NCI-H1092 treated with DMSO at 0.1 percent for 48 hours (cell line): ENCODE data around the gene SPON1.

Experiments
- DNase-seq: peaks from one replicate; lab custom pipeline; 2025; lab: John Stamatoyannopoulos, UW

SPON1 gene

DNA sequence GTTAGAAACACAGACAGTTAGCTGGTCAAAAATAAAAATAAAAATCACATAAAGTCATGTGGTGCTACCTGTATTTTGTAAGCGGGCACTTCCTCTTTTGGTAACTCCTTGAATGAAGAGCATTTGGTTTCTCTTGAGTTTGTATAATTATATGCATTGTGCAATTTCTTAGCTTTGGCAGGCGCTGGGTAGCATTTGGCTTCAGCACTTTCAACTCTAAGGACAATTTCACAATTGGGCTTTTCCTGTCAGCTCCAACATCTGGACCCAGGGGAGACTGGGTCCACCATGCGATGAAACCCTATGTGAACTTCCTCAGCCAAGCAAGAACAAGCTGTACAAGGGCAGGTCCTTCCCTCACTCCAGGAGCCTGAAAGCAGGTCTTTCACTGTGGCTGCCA, 227.4 kb downstream of the SPON1 start:
- no peak for DNase-seq

DNA sequence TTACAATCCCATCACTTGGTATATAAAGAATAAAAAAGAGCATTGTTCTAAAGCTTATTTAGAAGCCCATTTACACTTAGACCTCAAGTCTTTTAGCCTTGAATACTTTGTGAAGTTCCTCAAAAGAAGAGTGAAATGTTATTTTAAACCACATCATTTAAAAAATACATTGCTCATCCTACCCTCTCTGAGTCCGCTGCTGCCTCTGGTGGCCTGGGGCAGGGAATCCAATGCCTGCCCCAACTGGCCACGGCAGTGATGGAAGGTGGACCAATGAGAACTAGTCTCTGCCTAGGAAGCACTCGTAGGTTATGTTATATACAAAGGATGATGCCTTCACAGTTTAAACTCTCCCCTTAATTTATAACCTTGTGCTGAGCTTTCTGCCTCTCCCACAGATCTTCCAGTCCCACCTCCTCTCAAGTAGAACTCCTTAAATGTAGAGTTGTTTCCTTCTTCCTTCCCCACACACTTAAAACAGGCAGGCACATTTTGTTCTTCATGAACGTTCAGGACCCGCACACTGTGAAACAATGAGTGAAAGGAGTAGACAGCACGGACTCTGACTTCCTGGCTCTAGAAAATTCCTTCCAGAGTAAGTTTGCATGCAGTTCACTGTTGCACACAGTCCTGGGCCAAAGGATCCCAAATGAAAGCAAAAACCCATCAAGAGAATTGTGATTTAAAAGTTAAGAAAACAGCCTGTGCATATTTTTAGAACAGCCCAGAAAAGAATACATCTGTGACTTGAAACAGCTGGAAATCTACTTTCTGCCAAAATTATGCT, 228.7 kb downstream of the SPON1 start:
- DNase-seq, result no peak

DNA sequence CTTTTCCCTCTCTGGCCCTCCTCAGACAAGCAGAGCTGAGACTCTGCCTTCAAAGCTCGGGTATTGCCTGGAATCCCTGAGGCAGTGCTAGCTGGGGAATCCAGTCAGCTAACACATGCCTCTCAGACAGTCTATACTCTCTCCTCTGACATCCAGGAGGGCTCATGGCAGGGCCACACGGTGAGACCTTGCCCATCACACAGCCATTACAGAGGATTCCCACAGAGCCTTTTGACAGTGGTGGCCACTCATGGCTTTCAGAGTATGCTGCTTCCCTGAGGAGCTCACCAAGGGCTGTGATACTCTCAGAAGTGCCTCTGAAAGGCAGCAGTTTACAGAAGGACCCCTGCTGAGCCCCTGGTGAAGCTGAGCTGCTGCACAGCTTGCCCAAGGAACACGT, 231.1 kb downstream of the SPON1 start:
- DNase-seq, result no peak

DNA sequence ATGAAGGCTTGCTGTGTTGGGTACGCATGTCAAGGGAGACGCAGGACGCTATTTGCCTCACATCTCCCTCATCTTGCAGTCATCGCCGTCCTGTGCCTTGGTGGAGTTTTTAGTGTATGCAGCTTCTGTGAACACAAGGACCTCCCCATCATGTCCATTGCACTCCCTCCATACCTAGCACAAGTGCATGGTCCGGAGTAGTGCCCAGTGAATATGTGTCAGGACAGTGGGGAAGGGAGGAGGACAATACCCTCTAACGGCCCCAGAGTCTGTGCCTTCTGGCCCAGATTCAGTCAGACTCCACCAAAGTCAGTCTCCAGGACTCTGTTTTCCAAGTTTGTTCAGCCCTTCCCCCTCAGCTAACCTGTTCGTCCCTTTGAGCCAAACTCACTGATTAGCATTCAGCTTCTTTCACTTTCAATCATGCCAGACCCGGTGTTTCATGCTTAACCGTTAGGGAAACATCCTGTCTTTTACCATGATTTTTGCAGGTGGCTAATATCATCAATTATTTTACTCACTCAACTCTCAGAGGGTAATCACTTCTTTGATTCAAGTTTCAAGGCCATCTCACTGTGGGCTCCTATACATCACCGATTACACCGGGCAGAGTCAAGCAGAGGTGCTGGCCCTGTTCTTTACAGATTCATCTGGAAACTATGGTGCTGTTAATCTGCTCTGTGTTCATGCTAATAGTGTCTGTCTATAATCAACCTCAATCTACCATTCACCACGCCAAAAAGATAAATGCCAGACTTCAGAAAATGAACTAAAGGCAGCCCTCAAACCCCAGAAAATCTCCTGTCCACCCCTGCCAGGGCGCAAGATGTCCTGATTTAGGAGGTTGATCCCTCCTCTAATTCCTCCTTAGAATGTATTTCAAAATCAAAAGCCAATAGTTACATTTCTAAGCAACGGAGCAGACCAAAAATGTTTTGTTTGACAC, 240.0 kb downstream of the SPON1 start:
- DNase-seq, result no peak

DNA sequence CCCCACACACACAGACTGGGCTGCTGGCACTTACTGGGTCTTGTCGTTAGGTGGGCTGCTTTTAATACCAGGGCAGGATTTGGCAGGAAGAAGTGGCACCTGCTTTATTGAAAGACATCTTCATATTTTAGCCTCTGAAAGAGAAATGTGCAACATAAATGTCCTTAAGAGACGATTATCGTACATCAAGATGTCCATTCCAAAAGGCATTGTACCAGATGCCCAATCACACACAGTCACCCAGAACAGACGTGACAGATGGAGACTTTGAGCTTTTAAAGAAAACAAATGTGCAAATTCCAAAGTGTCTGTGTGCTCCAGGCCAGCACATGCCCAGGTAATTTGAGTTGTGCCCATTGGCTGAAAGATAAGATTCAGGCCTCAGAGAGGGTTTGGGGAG, 240.8 kb downstream of the SPON1 start:
- DNase-seq, result peak; percentile 32

DNA sequence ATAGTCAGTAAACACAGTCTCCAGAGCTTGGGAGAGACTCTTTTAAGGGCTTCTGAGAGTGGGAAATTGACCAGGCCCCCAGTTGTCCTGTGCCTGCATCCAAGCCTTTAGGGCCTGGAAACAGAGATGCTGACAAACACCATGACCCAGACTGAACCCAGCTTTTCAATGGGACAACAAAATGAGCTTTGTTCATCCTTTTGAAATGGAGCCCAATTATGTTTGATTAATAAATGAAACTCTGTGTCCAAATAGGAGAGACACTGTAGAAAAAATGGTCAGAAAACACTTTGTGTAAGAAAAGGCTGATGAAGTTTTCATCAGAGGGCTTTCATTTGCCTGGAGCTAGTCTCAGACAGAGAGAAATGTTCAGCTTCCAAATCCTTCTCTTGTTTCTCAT, 250.5 kb downstream of the SPON1 start:
- DNase-seq, result no peak

DNA sequence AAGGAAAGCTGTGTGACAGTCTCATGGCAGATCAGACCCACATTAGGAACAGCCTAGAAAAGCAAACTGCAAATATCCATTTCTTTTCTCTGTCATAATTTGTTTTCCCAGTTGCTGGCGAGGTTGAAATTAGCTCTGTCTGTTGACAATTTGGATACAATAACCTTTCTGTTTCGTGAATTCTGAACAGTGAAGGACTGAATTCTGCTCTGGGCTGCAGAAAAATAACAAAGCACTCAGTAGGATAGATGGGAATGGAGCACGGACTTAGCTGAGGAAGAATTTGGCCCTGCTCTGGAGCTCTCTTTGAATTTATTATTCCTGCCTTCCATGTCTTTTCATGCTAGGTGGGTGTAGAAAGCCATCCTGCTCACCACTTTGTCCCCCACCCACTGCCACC, 256.2 kb downstream of the SPON1 start:
- no peak for DNase-seq

DNA sequence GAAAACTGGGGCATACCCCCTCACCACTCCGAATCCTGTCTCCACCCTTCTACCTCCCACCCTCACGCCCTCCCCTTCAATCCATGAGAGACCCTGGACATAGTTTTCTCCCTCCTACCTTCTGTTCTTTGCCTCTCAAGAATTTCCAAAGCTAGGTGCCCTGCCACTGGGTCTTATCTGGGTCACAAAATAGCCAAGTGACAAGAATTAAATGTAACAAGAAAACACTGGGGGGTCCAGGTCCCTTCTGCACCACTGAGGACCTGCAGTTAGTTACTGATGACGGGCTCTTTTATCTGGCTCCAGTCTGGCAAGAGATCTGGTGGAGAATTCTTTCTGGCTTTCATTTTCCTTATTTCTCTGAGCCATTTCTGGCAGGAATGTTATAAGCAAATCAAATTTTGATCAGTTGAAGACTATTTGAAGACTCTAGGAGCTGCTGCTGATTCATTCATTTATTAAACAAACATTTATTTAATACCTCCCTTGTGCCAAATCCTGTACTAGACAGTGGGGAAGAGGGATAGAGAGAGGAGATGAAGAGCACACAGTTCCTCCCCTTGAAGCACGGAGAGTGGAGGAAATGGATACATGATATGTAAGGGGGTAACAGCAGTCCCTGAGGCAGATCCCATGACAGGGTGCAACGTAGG, 261.2 kb downstream of the SPON1 start:
- no peak for DNase-seq

DNA sequence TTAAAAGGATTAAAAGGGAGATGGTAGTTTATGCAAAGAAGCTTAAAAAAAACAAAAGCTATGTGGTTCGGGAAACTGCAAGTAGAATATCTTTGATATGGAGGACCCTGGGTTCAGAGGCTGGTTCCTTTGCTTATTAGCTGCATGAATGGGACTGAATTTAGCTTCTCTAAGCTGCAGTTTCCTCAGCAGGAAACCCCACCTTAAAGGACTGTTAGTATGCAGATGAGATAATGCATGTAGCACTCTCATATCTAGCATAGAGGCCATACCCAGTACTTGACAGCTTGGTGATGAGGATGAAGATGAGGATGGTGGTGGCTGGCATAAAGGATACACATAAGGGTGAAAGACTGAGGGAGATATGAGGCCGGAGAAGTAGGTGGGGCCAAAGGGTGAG, 261.9 kb downstream of the SPON1 start:
- DNase-seq, result no peak

DNA sequence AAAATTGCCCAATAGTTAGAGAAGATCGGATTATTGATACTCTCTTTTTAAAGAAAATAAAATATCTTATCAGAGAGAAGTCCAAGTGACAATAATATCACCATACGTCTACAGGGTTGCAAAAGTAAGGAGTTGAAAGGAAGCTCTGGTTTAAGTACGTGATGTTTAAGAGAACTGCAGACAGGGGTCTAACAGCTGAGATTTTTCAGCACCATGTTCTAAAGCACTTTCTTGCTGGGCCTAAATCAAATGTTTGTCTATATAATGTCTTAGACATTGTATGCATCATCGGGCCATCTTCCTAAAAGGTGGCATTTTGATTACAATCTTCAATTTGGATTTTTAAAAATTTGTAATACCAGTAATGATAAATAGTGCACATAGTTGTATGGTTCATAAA, 263.1 kb downstream of the SPON1 start:
- no peak for DNase-seq

DNA sequence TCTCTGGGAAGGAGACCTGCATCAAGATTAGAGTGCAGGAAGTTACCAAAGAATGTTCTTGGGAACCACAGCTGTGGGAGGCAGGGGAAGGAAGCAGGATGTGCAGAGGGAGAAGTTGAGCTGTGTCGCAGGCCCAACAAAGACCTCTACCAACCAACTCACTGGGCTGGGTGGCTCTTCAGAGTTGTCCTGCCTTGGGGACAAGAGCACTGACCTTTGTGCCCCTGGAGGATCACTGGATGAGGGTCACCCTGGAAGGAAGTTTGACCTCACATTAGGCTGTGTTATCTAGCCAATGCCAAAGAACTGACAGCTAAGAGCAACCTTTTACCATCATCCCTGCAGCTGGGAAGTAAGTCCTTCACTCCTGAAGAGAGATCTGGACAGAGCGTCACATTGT, 265.8 kb downstream of the SPON1 start:
- DNase-seq, result no peak

DNA sequence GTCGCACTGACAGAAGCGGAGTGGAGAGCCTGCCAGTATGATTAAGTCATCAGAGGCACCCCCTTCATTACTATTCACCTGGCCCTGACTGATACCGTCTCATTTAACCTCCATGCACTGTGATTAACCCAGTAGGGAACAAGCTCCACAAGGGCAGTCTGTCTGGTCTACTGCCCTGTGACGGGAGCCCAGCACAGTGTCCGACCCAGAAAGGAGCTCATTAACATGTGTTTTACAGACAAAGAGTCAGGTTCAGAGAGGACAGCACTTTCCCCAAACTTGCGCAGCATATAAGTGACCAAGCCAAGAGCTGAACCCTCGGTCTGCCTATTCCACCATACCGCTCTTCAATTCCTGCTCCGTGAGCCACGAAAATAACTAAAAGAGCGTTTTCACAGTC, 266.9 kb downstream of the SPON1 start:
- DNase-seq, result no peak

DNA sequence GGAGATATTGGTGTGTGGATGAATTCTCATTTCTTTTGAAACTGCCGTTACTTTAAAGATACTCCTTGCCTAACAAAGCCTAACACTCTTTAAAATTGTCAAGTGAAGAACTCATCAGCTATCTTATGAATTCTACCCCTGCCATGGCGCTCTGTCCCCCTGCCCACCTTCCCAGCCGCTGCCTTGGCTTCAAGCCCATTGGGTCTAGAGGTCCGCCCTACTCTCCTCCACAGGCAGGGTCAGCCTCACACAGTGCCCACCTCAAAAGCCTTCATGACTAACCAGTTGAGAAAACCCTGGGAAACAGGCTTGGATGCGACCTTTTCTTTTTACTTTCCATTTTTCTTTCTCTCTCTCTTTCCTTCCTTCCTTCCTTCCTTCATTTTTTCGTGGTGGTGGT, 267.9 kb downstream of the SPON1 start:
- no peak for DNase-seq

DNA sequence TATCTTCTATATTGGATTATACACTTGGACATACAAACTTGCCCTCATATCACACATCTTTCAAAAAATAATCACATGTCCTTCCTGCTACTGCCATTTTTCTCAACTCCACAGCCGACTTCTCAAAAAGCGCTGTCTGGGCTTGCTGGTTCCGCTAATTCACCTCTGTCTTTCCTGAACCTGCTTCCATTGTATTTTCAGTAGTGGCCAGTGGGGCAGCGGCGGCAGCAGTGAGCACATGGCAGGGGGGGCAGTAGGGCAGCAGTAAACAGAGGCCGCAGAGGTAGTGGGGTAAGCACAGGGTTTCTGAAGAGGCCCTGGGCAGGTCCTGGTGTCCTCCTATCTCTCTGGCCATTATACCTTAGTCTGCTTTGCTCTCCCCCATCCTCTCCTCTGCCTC, 270.1 kb downstream of the SPON1 start:
- DNase-seq, result no peak

DNA sequence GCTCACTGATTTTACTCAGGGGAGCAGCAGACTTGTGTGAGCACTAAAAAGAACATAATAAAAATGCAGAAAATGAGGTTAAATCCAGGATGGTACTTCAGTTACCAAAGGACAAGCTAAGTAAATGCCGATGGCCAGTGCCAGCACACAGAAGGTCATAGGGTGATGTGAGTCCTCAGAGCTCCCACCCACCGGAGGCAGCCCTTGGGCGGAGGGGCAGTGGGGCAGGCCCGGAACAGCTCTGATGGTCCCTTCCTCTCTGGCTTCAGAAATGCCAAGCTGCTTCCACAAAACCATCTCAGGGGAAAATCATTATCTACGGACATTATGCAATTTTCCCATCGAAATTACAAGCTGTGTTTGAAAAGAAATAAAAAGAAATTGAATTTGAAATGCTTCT, 271.9 kb downstream of the SPON1 start:
- DNase-seq, result no peak

DNA sequence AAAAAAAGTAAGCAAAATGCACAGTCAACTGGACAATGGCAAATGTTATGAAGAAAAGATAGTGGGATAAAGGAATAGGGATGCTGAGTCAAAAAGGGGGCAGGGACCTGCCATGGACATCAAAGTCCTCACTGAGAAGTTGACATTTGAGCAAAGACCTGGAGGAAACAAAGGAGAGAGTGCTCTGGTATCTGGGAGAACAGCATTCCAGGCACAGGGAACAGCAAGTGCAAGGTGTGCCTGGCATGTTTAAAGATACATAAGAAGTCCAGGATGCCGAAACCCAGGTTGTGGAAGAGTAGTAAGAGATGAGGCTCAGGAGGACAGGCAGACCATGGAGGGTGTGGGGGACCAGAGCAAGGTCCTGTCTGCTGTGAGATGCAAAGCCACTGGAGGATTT, 273.2 kb downstream of the SPON1 start:
- no peak for DNase-seq

DNA sequence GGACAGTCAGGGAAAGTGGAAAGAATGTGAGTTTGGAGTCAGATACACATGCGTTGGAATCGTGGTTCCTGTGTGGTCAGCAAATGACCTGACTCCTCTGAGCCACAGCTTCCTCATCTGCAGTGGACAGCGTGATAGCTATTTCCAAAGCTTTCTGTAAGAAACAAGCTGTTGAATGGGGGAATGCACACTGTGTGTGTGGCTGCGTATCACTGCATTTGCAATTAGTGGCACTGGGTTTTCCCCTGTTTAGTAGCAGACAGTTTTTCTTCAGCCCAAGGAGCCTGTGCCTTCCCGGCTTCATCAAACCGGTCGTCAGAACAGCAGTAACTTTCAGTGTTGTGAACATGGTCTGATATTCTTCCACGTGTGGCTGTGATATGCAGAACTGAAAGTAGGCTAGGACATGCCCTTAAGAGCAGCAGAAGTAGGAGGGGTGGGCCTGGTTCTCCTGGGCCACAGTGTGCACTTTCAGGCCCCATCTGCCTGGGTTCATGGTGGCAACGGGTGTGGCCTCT, 275.0 kb downstream of the SPON1 start:
- no peak for DNase-seq

DNA sequence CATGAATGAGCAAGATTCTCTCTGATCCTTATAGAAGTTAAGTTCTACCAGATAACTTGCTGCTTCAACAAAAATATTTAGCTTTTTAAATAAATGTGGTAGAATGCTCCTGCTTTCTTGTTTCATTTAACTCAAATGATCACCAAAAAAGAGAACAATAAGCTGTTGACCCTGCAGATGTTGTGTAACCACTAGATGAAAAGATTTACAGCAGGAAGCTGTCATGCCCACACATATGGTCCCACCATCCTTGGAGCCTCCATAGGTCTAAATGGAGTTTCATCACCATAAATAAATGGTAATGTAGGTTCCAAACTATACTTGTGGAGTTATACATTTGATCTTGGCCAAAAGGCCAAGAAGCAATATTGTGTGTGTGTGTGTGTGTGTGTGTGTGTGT, 277.7 kb downstream of the SPON1 start:
- DNase-seq, result no peak

DNA sequence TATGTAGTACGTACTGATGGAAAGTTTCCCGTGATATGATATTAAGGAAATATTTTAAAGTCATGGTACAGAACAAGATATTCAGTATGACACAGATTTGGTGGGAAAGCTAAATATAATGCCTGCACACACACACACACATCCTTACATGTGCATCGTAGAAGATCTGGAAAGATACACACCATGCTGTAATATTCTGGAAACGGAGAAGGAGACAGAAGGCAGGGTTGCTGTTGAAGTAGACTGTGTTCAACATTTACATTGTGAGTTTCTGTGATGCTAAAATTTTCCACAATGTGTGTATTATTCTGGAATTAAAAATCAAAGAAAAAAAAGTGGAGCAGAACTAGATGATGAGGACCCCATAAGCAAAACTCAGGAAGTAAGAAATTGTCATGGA, 278.4 kb downstream of the SPON1 start:
- DNase-seq, result no peak

DNA sequence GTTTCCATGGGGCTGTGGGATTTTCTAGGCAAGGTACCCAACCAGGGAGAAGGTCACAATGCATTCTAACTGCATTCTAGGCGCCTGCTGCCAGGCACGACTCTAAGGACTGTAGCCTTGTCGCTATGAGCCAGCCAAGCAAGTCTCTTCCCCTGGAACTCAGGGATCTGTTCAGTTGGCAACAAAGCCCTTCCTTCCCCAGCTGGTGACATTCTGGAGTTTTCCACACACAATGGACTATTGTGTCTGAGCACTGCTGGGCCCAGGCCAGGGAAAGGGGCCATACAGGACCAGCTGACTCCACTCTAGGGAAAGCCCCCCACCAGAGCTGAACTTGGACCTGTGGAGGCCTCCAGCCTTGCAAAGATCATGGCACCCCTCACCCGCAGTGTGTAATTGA, 279.7 kb downstream of the SPON1 start:
- DNase-seq, result no peak

DNA sequence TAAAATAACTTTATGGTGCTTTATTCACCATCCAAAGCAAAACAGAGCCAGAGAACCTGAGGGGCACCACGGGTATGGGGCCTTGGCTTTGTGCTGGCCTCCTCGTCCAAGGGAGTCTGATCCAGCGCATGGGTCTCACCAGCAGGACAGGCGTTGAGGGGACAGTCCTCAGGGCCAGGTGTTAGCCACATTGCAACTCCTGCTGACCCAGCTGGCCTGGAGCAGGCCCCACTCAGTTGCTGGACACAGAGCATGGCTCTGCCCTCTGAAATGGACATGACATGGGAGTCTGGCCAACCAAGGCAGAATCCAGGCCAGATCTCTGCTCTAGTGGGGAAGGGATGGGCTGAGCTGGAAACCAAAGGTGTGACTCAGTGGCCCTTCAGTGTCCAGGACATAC, 280.2 kb downstream of the SPON1 start:
- DNase-seq, result no peak

DNA sequence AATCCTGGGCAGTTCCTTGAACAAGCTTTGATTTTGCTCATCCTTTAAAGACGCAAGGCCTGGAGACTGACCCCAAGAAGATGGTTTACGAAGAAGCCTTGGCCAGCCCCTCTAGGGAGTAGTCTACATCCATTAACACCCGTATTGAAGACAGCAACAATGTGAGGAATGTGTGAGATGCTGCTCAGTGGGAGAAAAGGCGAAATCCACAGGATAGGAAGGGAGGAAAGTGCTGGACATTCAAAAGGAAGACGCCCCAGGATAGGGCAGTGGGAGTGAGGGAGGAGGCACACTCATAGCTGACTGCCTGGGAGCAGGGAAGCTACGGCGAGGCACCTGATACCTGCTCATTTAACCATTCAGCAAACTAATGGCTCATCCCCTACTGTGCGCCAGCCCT, 282.4 kb downstream of the SPON1 start:
- DNase-seq, result no peak

DNA sequence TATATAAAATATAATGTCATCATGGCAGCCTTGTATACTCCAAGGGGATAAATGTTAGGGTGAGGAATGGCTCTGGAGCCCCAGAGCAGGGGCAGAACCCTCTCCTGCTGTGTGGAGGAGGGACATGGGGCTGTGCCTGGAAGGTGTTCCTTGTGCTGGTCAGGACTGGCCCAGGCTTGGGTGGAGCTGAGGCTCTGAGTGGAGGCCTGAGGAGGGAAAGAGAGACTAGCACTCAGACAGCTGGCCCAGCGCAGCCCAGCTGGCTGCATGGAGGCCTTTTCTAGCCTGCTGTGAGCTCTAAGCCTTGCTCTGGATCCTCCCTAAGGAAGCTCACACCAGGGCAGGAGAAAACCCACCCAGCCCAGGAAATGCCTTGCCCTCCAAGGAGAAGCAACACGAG, 282.9 kb downstream of the SPON1 start:
- DNase-seq, result no peak
